GM21576 (cell line): ENCODE measurements around the gene NR0B2.

Experiments
- ATAC-seq: cut with Tn5 transposase; IDR thresholded peaks from one replicate; pipeline ENCODE4 v1.9.1; 2021; ENCODE audit warnings: mild to moderate bottlenecking, moderate library complexity; ENCODE audit not compliant: unreplicated experiment

Gene NR0B2

GRCh38 chr1:26938004-26938658 lies 24.4 kb upstream of the NR0B2 start:
- ATAC-seq: no peak

GRCh38 chr1:26936823-26937222 lies 23.0 kb upstream of the NR0B2 start:
- no peak for ATAC-seq

GRCh38 chr1:26932531-26932930 lies 18.8 kb upstream of the NR0B2 start:
- no peak for ATAC-seq

- no peak for ATAC-seq
These were observed 9.9 kb upstream of the NR0B2 start for GRCh38 chr1:26923711-26924110.

- ATAC-seq: no peak
These were observed 9.1 kb upstream of the NR0B2 start for GRCh38 chr1:26922901-26923300.

GRCh38 chr1:26922431-26922729 lies 8.6 kb upstream of the NR0B2 start:
- ATAC-seq: no peak

GRCh38 chr1:26921540-26922430 lies 8.0 kb upstream of the NR0B2 start, which contains the start of gene NUDC:
TSS of gene NUDC (plus strand) at chr1:26921743. CDS start at chr1:26921849, 106 bp downstream.
- peak; percentile 96 for ATAC-seq

- peak; percentile 14 for ATAC-seq
These were observed 7.4 kb upstream of the NR0B2 start for GRCh38 chr1:26921126-26921539.

- no peak for ATAC-seq
These were observed 1.5 kb upstream of the NR0B2 start for GRCh38 chr1:26915204-26915842.

- no peak for ATAC-seq
These were observed 404 bp downstream of the NR0B2 start for GRCh38 chr1:26913389-26913753.

GRCh38 chr1:26912147-26912490 lies 1.7 kb downstream of the NR0B2 start:
- ATAC-seq: no peak

GRCh38 chr1:26911399-26912146 lies 2.2 kb downstream of the NR0B2 start:
- ATAC-seq: no peak

GRCh38 chr1:26910343-26911160 lies 3.2 kb downstream of the NR0B2 start:
- ATAC-seq: no peak

- ATAC-seq: no peak
These were observed 3.8 kb downstream of the NR0B2 start for GRCh38 chr1:26909951-26910342.

GRCh38 chr1:26907071-26907917 lies 6.5 kb downstream of the NR0B2 start:
- ATAC-seq: no peak

- ATAC-seq: no peak
These were observed 12.8 kb downstream of the NR0B2 start for GRCh38 chr1:26900815-26901511.

GRCh38 chr1:26900001-26900814 lies 13.6 kb downstream of the NR0B2 start, which contains the start of gene GPATCH3:
TSS of gene GPATCH3 (minus strand) at chr1:26900467. CDS start at chr1:26900442, 25 bp downstream.
- peak; percentile 90 for ATAC-seq

GRCh38 chr1:26897351-26897750 lies 16.4 kb downstream of the NR0B2 start:
- ATAC-seq: no peak
